Measurements from ENCODE around the gene TSPAN13. TPM values are rescaled to one million over a fixed set of nuclear protein-coding genes. Genes with fewer than 3 reads are reported as not detected.

Gene TSPAN13
- total RNA-seq, 4 donors from 2014 or later, result 8.8 to 16.3 (median 10.0) TPM

- intact Hi-C loops (cut with DNase I; ENCODE audit: low total_unique reads), result no loop called here
- TF ChIP-seq CTCF (IDR thresholded peaks at IDR 0.05) (no peak), POLR2A (IDR thresholded peaks at IDR 0.05) (no peak)
- no peak for DNase-seq (ENCODE audit: low spot score in 2 of 2)
- no peak overlapping the region for H3K4me3 ChIP-seq (ENCODE audit: low read depth, poor library complexity, severe bottlenecking)
These were observed 21.4 kb downstream of the TSPAN13 start for GRCh38 chr7:16774986-16775385.

- H3K4me3 ChIP-seq (ENCODE audit: low read depth, poor library complexity, severe bottlenecking), result no peak overlapping the region
- WGBS, 2 donors, result 82 to 87% methylated on average over 7 of the region's 7 CpGs
- intact Hi-C loops (cut with DNase I; ENCODE audit: low total_unique reads), result no loop called here
- no peak for DNase-seq (ENCODE audit: low spot score in 2 of 2)
- TF ChIP-seq CTCF (IDR thresholded peaks at IDR 0.05) (no peak), POLR2A (IDR thresholded peaks at IDR 0.05) (no peak)
These were observed 22.5 kb downstream of the TSPAN13 start for GRCh38 chr7:16776053-16776452.

GRCh38 chr7:16778476-16778875 is 24.9 kb downstream of the TSPAN13 start:
- DNase-seq (ENCODE audit: low spot score in 2 of 2), result no peak
- no peak overlapping the region for H3K4me3 ChIP-seq (ENCODE audit: low read depth, poor library complexity, severe bottlenecking)
- WGBS, 2 donors, result 95 to 99% methylated on average over 3 of the region's 3 CpGs
- no peak for TF ChIP-seq POLR2A (IDR thresholded peaks at IDR 0.05)
- TF ChIP-seq CTCF (IDR thresholded peaks at IDR 0.05), result no peak
- intact Hi-C loops (cut with DNase I; ENCODE audit: low total_unique reads), result no loop called here

GRCh38 chr7:16779051-16779450 is 25.5 kb downstream of the TSPAN13 start:
- no peak overlapping the region for H3K4me3 ChIP-seq (ENCODE audit: low read depth, poor library complexity, severe bottlenecking)
- DNase-seq (ENCODE audit: low spot score in 2 of 2), result no peak
- intact Hi-C loops (cut with DNase I; ENCODE audit: low total_unique reads), result no loop called here
- TF ChIP-seq CTCF (IDR thresholded peaks at IDR 0.05) (no peak), POLR2A (IDR thresholded peaks at IDR 0.05) (no peak)
- WGBS, 2 donors, result 67 to 74% methylated on average over 1 of the region's 1 CpG

GRCh38 chr7:16780596-16780995 is 27.0 kb downstream of the TSPAN13 start:
- no peak overlapping the region for H3K4me3 ChIP-seq (ENCODE audit: low read depth, poor library complexity, severe bottlenecking)
- intact Hi-C loops (cut with DNase I; ENCODE audit: low total_unique reads), result no loop called here
- no peak for TF ChIP-seq CTCF (IDR thresholded peaks at IDR 0.05)
- WGBS, 2 donors, result 50 to 74% methylated on average over 1 of the region's 1 CpG
- DNase-seq (ENCODE audit: low spot score in 2 of 2), result no peak

- intact Hi-C loops (cut with DNase I; ENCODE audit: low total_unique reads), result no loop called here
- no peak for DNase-seq (ENCODE audit: low spot score in 2 of 2)
- H3K4me3 ChIP-seq (ENCODE audit: low read depth, poor library complexity, severe bottlenecking), result no peak overlapping the region
- TF ChIP-seq POLR2A (IDR thresholded peaks at IDR 0.05) (no peak), CTCF (IDR thresholded peaks at IDR 0.05) (no peak)
- WGBS, 2 donors, result 84 to 91% methylated on average over 1 of the region's 1 CpG
These were observed 31.8 kb downstream of the TSPAN13 start for GRCh38 chr7:16785321-16785720.
